Measurements from ENCODE around the gene C1QBP.
"Not testable (repeated sequence)": the region's sequence is repeated elsewhere in the genome, so short reads cannot be mapped to it uniquely, and the experiment has no call there.

C1QBP gene

DNA sequence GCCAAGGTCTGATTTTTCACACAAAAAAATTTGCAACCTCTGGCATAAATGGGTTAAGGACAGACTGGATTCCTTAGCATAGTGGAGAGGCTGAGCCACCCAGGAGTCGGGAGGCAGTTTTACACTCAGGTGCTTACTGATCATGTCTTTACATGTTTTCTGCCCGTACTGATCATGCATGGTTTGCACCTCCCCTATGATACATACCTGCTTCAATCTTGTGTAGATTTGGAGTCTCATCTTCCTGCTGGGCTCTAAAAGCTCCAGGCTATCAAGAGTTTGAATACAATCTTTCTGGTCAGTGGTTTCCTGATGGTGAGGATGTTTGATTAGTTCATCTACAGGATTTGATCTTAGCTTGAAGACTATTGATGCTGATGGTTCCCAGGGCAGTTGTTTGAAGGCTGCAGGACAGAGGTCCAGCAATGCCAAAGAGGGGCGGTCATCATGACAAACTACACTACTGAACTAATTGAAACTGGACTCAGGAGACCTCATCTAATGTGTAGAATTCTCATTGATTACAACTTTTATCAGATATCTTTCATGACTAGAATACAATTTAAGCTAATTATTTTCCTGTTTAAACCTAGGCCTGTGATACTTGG is 6.9 kb downstream of the C1QBP start:
- DNase-seq (ENCODE audit: low read depth) = no peak

GRCh38 chr17:5431234-5431633 is 7.7 kb downstream of the C1QBP start:
- not testable (repeated sequence) for DNase-seq (ENCODE audit: low read depth)

DNA sequence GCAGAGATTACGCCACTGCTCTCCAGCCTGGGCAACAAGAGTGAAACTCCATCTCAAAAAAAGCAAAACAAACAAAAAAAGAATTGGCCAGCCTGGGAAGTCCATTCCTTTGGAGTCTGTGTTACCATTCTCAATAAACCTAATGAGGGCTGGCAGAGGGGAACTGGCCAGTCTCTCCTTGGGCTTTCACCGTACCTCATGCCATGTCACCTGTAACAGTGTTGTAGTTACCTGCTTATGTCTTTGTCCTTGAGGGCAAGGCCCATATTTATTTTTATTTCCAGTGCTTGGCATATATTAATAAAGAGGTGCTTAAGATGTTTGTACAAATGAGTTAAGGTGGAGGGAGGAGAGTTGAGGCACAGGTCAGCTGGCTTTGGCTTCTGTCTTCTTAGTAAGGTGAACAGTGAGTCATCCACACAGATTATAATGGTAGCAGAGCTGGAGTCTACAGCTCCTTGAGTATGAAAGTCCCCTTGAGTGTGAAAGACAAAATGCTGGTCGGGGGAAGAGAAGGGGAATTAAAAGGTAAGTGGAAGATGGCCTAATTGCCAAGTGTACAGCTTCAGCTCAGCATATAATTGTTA is 8.4 kb downstream of the C1QBP start:
- no peak for DNase-seq (ENCODE audit: low read depth)

GRCh38 chr17:5429191-5429887 is 9.6 kb downstream of the C1QBP start:
- no peak for DNase-seq (ENCODE audit: low read depth)

GRCh38 chr17:5425826-5426225 is 13.1 kb downstream of the C1QBP start:
- no peak for DNase-seq (ENCODE audit: low read depth)

GRCh38 chr17:5424909-5425308 is 14.0 kb downstream of the C1QBP start:
- no peak for DNase-seq (ENCODE audit: low read depth)

DNA sequence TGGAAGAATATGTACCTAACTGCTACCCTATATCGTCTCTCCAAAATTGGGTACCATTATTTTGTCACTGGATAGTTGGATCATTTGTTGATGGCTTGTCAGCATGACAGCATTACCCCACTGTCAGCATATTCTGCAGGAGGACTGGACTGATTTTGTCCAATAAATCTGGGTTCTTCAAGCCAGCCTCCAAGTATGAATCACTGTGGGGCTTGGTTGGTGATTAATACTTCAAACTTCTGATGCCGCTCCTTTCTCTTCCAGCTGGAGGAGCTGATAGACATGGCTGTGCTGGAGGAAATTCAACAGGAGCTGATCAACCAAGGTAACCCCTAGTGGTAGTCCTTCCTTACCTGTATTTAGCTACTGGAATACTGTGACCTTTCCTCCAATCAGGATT is 16.4 kb downstream of the C1QBP start:
- DNase-seq (ENCODE audit: low read depth) = no peak

DNA sequence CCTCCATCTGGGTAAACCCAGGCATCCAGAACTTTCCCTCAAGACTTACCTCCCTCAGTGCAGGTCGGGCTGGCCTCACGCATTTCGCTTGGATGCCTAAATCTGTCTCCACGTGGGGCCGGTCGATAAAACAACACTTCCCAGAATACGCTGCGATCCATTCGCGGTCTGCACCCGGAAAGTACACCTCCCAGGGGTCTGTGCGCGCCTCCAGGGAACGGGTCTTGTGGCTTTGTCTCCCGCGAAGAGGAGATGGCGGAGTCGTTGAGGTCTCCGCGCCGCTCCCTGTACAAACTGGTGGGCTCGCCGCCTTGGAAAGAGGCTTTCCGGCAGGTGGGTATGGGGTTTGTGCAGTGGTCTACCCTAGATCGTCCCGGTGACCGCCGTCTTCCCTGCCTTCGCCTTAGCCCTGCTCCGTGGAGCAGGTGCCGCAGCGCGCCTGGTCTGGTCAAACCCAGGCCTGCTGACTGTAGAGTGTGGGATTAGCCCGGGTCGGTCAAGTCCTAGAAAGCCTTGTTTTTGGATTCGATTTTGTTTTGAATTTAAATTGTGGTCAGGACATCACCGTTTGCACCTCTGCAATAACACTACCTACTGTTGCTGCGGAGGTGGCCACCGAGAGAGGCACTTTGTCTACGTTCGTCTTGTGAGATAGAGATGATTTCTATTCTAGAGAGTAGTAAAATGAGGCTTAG is 18.8 kb downstream of the C1QBP start, which contains the start of gene RPAIN:
Gene RPAIN, plus strand, starts transcription at position 224 of the 695 bp plus-strand sequence. Its CDS starts 29 bp downstream, at position 253.
- DNase-seq (ENCODE audit: low read depth) = peak; percentile 61

DNA sequence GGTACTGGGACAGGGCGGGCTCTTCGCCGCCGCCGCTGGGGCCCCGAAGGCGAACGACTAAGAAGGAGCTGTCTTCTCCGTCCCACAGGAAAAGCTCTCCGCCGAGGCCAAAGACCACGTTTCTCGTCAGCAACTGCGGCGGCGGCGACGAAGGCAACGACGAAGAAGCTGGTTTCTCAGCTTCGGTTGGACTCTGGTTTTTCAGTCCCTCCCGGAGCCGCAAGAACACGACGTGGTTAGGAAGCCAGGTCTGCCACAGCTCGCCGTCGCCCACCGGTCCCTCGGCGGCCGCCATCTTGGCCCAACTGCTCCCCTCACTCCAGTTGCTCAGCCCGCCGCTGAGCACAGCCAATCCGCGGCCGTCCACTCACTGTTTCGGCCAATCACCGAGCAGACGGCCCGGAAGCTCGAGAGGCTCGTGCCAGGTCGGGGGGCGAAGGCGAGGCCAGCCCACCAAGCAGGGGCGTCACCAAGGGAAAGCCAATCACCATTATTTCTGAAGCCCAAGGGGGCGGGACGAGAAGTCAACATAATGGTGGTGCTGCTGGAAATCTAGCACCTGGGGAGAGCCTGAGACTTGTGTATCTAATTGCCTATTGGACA is 19.5 kb downstream of the C1QBP start, which contains the start of gene NUP88:
Gene NUP88, minus strand, starts transcription at position 307 of the 603 bp plus-strand sequence. Its CDS starts 12 bp downstream, at position 295.
- peak; percentile 91 for DNase-seq (ENCODE audit: low read depth)

GRCh38 chr17:5418858-5419355 is 20.0 kb downstream of the C1QBP start:
- peak; percentile 19 for DNase-seq (ENCODE audit: low read depth)

DNA sequence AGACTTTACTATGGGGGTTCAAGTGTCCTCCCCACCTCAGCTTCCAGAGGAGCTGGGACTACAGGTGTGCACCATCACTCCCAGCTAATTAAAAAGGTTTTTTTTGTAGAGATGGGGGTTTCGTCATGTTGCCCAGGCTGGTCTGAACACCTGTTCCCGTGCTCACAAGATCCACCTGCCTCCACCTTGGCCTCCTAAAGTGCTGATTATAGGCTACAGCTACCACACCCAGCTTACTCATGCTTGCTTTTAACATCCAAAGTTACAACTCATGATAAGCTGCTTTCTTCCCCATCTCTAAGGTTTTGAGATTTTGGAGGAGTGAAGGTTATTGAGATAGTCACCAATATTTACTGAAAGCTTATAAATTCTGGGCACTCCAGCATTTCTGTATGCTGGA is 22.1 kb downstream of the C1QBP start:
- DNase-seq (ENCODE audit: low read depth) = no peak

GRCh38 chr17:5413682-5414081 is 25.3 kb downstream of the C1QBP start:
- no peak for DNase-seq (ENCODE audit: low read depth)

DNA sequence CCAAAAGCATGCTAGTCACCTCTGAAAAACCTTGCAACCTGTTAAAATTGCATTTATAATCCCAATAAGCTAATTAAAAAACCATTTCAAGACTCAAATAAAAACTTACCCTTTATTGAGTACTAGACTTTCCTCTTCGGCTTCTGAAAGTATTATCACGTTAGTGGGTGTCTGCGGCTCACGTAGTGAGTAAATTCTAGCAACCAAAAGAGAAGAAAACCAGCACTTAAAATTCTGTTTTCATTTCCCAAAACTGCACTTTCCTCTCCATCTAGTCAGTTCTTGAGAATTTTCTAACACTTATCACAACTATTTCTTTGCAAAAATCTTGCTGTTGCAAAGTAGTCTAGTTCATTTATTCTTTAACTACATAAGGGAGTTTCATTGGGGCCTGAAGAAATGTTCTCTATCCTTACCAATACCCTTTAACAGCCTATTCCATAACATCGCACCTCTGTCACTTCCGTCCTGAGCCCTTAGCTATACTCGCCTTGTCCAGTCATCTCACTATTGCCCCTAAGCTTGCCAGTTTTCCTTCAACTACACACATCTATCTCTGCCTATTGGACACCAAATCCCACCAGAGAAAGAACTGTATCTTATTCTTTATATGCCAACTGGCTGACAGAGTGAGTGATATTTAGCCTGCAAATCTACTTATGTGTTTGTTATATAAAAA is 28.2 kb downstream of the C1QBP start:
- no peak for DNase-seq (ENCODE audit: low read depth)

- DNase-seq (ENCODE audit: low read depth) = no peak
Measured at GRCh38 chr17:5408186-5408585, 30.8 kb downstream of the C1QBP start.

DNA sequence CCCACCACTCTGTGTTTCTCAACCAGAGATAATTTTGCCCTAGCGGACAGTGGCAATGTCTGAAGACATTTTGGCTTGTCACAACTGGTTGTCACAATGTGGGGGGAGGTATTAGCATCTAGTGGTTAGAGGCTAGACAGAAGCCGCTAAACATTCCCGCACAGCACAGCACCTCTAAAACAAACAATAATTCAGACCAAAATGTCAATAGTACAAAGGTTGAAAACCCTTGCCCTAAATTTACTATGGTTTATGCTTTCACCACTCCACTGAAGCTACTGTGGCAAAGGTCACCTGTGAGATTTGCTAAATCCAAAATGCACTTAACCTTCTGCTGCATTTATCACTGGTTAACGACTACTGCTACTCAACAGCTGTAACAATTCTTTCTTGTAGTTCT is 33.6 kb downstream of the C1QBP start:
- DNase-seq (ENCODE audit: low read depth) = no peak

- no peak for DNase-seq (ENCODE audit: low read depth)
Measured at GRCh38 chr17:5399767-5400166, 39.2 kb downstream of the C1QBP start.

GRCh38 chr17:5396612-5397011 is 42.3 kb downstream of the C1QBP start:
- no peak for DNase-seq (ENCODE audit: low read depth)

DNA sequence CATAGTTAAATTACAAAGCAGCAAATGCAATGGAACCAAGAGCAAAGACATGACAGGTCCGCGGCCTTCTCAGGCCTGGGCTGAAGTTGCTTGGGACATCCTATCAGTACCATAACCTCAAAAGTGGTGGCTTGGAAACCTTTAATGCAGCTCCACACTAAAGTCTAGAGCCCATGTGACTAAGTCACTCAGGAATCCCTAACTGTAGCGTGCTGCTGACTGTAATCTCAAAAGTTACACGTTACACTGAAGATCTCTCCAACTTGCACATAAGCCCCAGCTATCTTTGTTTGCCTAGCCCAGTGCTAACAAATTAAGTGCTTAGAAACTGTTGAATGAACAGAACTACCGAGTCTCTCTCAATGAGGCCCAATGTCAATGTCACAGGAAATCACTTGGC is 47.3 kb downstream of the C1QBP start:
- DNase-seq (ENCODE audit: low read depth) = no peak

All from stimulated activated CD8-positive, alpha-beta memory T cell treated with anti-CD3 and anti-CD28 coated beads, Interleukin-15, amount 100 ng/mL, for 24 hours (primary cell).